H9 (cell line): Measurements from ENCODE around the gene DCC. TPM values are rescaled to one million over a fixed set of nuclear protein-coding genes. Genes with fewer than 3 reads are reported as not detected.

Experiments used
- DNase-seq: peaks from one replicate; pipeline ENCODE4 v3.0.0-alpha.2; 2017
- H2AFZ ChIP-seq: one replicate; pipeline ENCODE4 v1.6.1; 2013; ENCODE audit warnings: mild to moderate bottlenecking, low read length, control low read depth, moderate library complexity
- H2AK5ac ChIP-seq: 2 replicates; pipeline ENCODE4 v1.6.1; 2013; ENCODE audit warnings: low read length, control low read depth, mixed read lengths; ENCODE audit not compliant: insufficient read length
- H2BK120ac ChIP-seq: one replicate; pipeline ENCODE4 v1.6.1; 2013; ENCODE audit warnings: low read depth, mild to moderate bottlenecking, low read length, control low read depth, inconsistent platforms; ENCODE audit not compliant: poor library complexity, severe bottlenecking
- H2BK12ac ChIP-seq: 2 replicates; pipeline ENCODE4 v1.6.1; 2013; ENCODE audit warnings: low read length, control low read depth, mixed read lengths, low read depth; ENCODE audit not compliant: insufficient read length
- H2BK15ac ChIP-seq: 2 replicates; pipeline ENCODE4 v1.6.1; 2013; ENCODE audit warnings: low read depth, low read length, control low read depth
- H2BK20ac ChIP-seq: one replicate; pipeline ENCODE4 v1.6.1; 2013; ENCODE audit warnings: low read depth, mild to moderate bottlenecking, low read length, control low read depth, inconsistent platforms; ENCODE audit not compliant: poor library complexity, severe bottlenecking
- H2BK5ac ChIP-seq: 2 replicates; pipeline ENCODE4 v1.6.1; 2013; ENCODE audit warnings: low read length, control low read depth, mixed read lengths; ENCODE audit not compliant: insufficient read length
- H3K14ac ChIP-seq: 2 replicates; pipeline ENCODE4 v1.6.1; 2013; ENCODE audit warnings: low read length, control low read depth; ENCODE audit not compliant: insufficient read depth
- H3K18ac ChIP-seq: 2 replicates; pipeline ENCODE4 v1.6.1; 2013; ENCODE audit warnings: low read depth, mild to moderate bottlenecking, mixed read lengths, low read length, control low read depth; ENCODE audit not compliant: insufficient read length
- H3K23ac ChIP-seq: 2 replicates; pipeline ENCODE4 v1.6.1; 2013; ENCODE audit warnings: low read length, control low read depth, mixed read lengths, low read depth; ENCODE audit not compliant: insufficient read length
- H3K23me2 ChIP-seq: 2 replicates; pipeline ENCODE4 v1.6.1; 2013; ENCODE audit warnings: low read depth, mild to moderate bottlenecking, mixed read lengths, low read length, control low read depth; ENCODE audit not compliant: insufficient read length, poor library complexity, severe bottlenecking
- H3K27ac ChIP-seq: 2 replicates; pipeline ENCODE4 v1.5.1; 2013; ENCODE audit warnings: low read length, control low read depth, mixed read lengths, low read depth; ENCODE audit not compliant: insufficient read length
- H3K27me3 ChIP-seq: 2 replicates; pipeline ENCODE4 v1.6.1; 2013; ENCODE audit warnings: low read length, control low read depth, inconsistent platforms; ENCODE audit not compliant: insufficient read depth
- H3K4ac ChIP-seq: 2 replicates; pipeline ENCODE4 v1.6.1; 2013; ENCODE audit warnings: low read depth, mild to moderate bottlenecking, control low read depth, inconsistent platforms, low read length, moderate library complexity
- H3K4me1 ChIP-seq: 2 replicates; pipeline ENCODE4 v1.6.1; 2013; ENCODE audit warnings: low read length, control low read depth, inconsistent platforms; ENCODE audit not compliant: insufficient read depth
- H3K4me2 ChIP-seq: 2 replicates; pipeline ENCODE4 v1.6.1; 2013; ENCODE audit warnings: low read length, control low read depth, mixed read lengths; ENCODE audit not compliant: insufficient read length, insufficient read depth
- H3K56ac ChIP-seq: 2 replicates; pipeline ENCODE4 v1.6.1; 2013; ENCODE audit warnings: low read depth, mild to moderate bottlenecking, mixed read lengths, low read length, control low read depth; ENCODE audit not compliant: insufficient read length
- H3K79me1 ChIP-seq: 2 replicates; pipeline ENCODE4 v1.6.1; 2013; ENCODE audit warnings: low read depth, mild to moderate bottlenecking, moderate library complexity, low read length, control low read depth, inconsistent platforms; ENCODE audit not compliant: insufficient read depth, poor library complexity, severe bottlenecking
- H3K79me2 ChIP-seq: 2 replicates; pipeline ENCODE4 v1.6.1; 2013; ENCODE audit warnings: low read length, control low read depth, inconsistent platforms; ENCODE audit not compliant: insufficient read depth
- H3K9ac ChIP-seq: 2 replicates; pipeline ENCODE4 v1.6.1; 2013; ENCODE audit warnings: low read length, control low read depth, mixed read lengths; ENCODE audit not compliant: insufficient read length; ENCODE audit errors: extremely low read depth
- H3K9me3 ChIP-seq: one replicate; pipeline ENCODE4 v1.6.1; 2013; ENCODE audit warnings: low read depth, low read length, inconsistent platforms; ENCODE audit not compliant: control insufficient read depth
- H3T11ph ChIP-seq: one replicate; pipeline ENCODE4 v1.6.1; 2013; ENCODE audit warnings: mild to moderate bottlenecking, low read length, control low read depth, inconsistent platforms
- H4K20me1 ChIP-seq: one replicate; pipeline ENCODE4 v1.6.1; 2013; ENCODE audit not compliant: control insufficient read depth, insufficient read length, insufficient read depth
- H4K5ac ChIP-seq: 2 replicates; pipeline ENCODE4 v1.6.1; 2013; ENCODE audit warnings: low read depth, mild to moderate bottlenecking, mixed read lengths, low read length, control low read depth; ENCODE audit not compliant: insufficient read length
- H4K8ac ChIP-seq: replicated peaks from 2 replicates; pipeline ENCODE4 v1.6.1; 2013; ENCODE audit warnings: low read length, control low read depth, mixed read lengths, low read depth; ENCODE audit not compliant: insufficient read length
- H4K91ac ChIP-seq: 2 replicates; pipeline ENCODE4 v1.6.1; 2013; ENCODE audit warnings: low read depth, mild to moderate bottlenecking, moderate library complexity, mixed read lengths, low read length, control low read depth; ENCODE audit not compliant: insufficient read length
- H3K27ac Mint-ChIP-seq, 3 experiments: 2 replicates in 2 of 3; 3 replicates in 1 of 3; pipeline ENCODE4 v1.8.0; 2020 to 2021; ENCODE audit warnings: mixed read lengths in 3 of 3, mild to moderate bottlenecking in 1 of 3, moderate library complexity in 1 of 3
- H3K27me3 Mint-ChIP-seq: 2 replicates; pipeline ENCODE4 v1.8.0; 2021; ENCODE audit warnings: low read depth, mild to moderate bottlenecking, moderate library complexity, mixed read lengths
- H3K36me3 Mint-ChIP-seq, 3 experiments: 2 replicates in 2 of 3; 3 replicates in 1 of 3; pipeline ENCODE4 v1.8.0; 2020 to 2021; ENCODE audit warnings: low read depth in 3 of 3, mixed read lengths in 3 of 3; ENCODE audit not compliant: insufficient read depth in 1 of 3
- H3K4me1 Mint-ChIP-seq, 2 experiments: 2 replicates each; pipeline ENCODE4 v1.8.0; 2020; ENCODE audit warnings: mixed read lengths in 2 of 2
- H3K4me3 Mint-ChIP-seq, 2 experiments: 2 replicates in 1 of 2; 3 replicates in 1 of 2; pipeline ENCODE4 v1.8.0; 2020 to 2021; ENCODE audit warnings: mild to moderate bottlenecking in 2 of 2, mixed read lengths in 2 of 2, moderate library complexity in 1 of 2
- H3K9me3 Mint-ChIP-seq, 2 experiments: 2 replicates in 1 of 2; 3 replicates in 1 of 2; pipeline ENCODE4 v1.8.0; 2020; ENCODE audit warnings: mild to moderate bottlenecking in 2 of 2, mixed read lengths in 2 of 2, moderate library complexity in 1 of 2
- WGBS: extraction: QIAGEN DNeasy Blood & Tissue Kit; methylation state at CpG from one replicate; pipeline ENCODE4 v1.1.7; 2013; ENCODE audit warnings: missing lambda C conversion rate, low lambda C conversion rate, mixed read lengths; ENCODE audit not compliant: insufficient read length; ENCODE audit errors: extremely low coverage; 5-methylcytosine and 5-hydroxymethylcytosine counted together
- total RNA-seq: library from RNA; stranded (reverse); gene quantifications from 2 replicates; pipeline ENCODE4 v1.2.1, GENCODE V29; 2021
- TF ChIP-seq, protein P1 (sequence below): fragments of 200-600 bp; sonication (generic); conservative IDR thresholded peaks from 3 replicates; pipeline ENCODE4 v1.8.0; 2021; ENCODE audit warnings: antibody characterized with exemption, mild to moderate bottlenecking

The DCC gene
- total RNA-seq, 1 experiment from 2014 or later, result 0.35 TPM

DNA sequence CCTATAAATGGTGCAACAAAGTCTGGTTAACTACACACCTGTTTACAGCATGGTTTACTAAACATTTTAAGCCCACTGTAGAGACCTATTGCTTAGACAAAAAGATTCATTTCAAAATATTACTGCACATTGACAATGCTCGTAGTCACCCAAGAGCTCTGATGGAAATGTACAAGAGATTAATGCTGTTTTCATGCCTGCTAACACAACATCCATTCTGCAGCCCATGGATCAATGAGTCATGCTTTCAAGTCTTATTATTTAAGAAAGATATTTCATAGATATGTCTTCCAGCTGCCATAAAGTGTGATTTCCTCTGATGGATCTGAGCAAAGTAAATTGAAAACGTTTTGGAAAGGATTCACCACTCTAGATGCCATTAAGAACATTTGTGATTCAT, 1103.3 kb downstream of the DCC start:
- Histone ChIP-seq H4K8ac (no peak overlapping the region), H2BK120ac (no peak overlapping the region), H2BK20ac (no peak overlapping the region), H4K20me1 (no peaks in the 10 kb centered on the region), H3K14ac (no peak overlapping the region), H3T11ph (no peak overlapping the region), H3K4me2 (no peak overlapping the region), H3K9ac (no peak overlapping the region), H4K91ac (no peak overlapping the region), H3K18ac (no peak overlapping the region), H2AFZ (no peak overlapping the region), H3K79me2 (no peaks in the 10 kb centered on the region), H3K56ac (no peak overlapping the region), H2BK15ac (no peak overlapping the region), H2AK5ac (no peak overlapping the region), H3K9me3 (no peaks in the 10 kb centered on the region), H4K5ac (no peak overlapping the region), H3K4ac (no peak overlapping the region), H3K4me1 (no peaks in the 10 kb centered on the region), H3K79me1 (no peaks in the 10 kb centered on the region), H3K23me2 (no peaks in the 10 kb centered on the region), H3K27me3 (no peaks in the 10 kb centered on the region), H2BK12ac (no peak overlapping the region), H2BK5ac (no peak overlapping the region), H3K23ac (no peak overlapping the region), H3K27ac (no peak overlapping the region)
- Mint-ChIP-seq H3K9me3 (no peaks in the 10 kb centered on the region), H3K4me1 (no peaks in the 10 kb centered on the region), H3K27me3 (no peaks in the 10 kb centered on the region), H3K36me3 (no peaks in the 10 kb centered on the region), H3K27ac (no peak overlapping the region), H3K4me3 (no peak overlapping the region)
- DNase-seq, result no peak
- TF ChIP-seq, protein P1, sequence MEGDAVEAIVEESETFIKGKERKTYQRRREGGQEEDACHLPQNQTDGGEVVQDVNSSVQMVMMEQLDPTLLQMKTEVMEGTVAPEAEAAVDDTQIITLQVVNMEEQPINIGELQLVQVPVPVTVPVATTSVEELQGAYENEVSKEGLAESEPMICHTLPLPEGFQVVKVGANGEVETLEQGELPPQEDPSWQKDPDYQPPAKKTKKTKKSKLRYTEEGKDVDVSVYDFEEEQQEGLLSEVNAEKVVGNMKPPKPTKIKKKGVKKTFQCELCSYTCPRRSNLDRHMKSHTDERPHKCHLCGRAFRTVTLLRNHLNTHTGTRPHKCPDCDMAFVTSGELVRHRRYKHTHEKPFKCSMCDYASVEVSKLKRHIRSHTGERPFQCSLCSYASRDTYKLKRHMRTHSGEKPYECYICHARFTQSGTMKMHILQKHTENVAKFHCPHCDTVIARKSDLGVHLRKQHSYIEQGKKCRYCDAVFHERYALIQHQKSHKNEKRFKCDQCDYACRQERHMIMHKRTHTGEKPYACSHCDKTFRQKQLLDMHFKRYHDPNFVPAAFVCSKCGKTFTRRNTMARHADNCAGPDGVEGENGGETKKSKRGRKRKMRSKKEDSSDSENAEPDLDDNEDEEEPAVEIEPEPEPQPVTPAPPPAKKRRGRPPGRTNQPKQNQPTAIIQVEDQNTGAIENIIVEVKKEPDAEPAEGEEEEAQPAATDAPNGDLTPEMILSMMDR, result no peak
- WGBS, result no CpG with 5 or more reads among the region's 2 CpGs
